DMS153 treated with DMSO at 0.1 percent for 48 hours (cell line): ENCODE results near the gene ADAM10.

Experiments used
- DNase-seq: peaks from one replicate; lab custom pipeline; 2025; ENCODE audit not compliant: unreplicated experiment; lab: John Stamatoyannopoulos, UW

The ADAM10 gene

DNA sequence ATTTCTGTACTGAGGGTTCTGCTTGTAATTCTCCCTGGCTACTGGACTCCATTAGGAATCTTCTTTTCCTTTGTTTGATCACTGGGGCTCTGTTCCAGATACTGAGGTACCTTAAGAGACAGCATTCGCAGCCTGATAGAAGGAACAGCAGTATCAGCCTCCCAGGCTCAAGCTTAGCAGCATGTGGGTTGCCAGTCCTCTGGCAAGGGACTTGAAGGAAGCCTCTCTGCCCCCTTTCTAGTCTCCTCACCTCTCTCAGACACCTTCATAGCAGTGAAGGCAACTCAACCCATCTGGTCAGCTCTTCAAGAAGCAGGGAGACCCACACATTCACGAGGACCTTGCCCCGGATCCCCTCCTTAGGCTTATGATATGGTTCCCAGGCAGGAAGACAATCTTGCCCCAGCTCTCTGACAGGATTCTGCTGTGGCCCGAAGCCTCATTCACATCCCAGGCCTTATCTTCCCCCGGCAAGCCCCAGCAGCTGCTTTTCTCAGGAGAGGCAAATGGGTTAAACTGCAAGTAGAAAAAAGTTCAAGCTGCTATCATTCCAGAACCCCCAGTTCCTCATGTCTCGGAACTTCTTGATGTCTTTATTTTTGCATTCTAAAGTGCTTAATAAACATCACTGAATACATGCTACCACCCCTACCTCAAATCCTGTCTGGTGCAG, 164.6 kb downstream of the ADAM10 start:
- no peak for DNase-seq

DNA sequence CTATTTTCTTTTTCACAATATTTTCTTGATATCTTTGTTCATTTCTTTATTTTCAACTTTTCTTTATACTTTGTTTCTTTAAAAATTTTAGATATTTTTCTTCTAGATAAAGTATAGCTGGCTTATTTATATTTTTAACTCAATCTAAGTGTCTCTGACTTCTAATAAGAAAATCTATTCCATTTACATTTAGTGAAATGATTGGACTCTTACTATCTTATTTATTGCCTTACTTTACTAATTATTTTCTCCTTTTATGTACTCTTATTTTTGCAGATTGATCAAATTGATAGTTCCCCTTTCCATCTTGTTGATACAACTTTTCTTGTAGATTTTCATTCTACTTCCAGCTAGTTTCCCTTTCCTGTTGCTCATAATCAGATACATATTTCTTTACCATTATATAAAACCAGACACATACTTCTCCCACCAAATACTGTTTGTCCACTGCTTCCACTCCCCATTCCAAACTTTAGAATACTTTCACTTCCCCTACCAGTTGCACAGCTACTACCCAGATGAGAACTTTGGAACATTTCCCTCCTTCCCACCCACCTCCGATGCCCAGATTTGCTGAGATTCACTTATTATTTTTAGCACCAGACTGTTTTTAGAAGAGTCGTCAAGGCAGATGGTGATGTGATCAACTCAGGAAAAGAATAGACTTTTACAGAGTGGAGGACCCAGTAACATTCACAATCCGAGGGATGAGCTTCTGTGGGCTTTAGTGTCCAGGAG, 166.2 kb downstream of the ADAM10 start:
- no peak for DNase-seq

- DNase-seq, result no peak
Observed at GRCh38 chr15:58582160-58582559, 167.3 kb downstream of the ADAM10 start.

- DNase-seq, result no peak
Observed at GRCh38 chr15:58576657-58577056, 172.8 kb downstream of the ADAM10 start.

DNA sequence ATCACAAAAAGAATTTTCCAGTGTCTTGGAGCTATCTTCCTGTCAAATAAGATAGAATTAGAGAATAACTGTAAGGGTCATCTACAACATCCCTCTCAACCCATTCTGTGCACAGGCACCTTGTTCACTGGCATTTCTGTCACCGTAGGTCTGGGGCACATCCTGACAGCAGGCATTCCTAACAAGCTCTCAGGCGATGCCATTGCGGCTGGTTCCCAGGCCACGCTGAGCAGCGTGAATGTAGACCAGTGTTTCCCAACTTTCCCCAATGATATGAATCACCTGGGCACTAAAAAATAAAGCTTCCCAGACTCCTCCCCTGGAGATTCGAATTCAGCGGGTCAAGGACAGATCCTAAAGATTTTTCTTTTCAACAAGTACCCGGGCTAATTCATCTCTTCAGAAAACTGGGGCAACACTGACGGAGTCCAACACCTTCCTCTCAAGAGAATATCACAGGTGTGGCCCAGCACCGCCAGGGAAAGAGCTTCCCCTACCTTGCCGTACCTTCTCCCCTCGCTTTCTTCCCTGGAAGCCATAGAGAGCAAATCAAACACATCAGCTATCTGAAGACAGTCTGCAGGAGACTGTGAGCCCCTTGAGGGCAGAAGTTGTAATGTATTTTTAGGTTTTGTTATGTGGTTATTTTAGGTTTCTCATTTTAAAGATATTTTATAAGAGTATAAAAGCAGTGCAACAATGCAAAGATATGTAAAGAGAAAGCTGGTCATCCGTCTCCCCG, 174.3 kb downstream of the ADAM10 start:
- no peak for DNase-seq

DNA sequence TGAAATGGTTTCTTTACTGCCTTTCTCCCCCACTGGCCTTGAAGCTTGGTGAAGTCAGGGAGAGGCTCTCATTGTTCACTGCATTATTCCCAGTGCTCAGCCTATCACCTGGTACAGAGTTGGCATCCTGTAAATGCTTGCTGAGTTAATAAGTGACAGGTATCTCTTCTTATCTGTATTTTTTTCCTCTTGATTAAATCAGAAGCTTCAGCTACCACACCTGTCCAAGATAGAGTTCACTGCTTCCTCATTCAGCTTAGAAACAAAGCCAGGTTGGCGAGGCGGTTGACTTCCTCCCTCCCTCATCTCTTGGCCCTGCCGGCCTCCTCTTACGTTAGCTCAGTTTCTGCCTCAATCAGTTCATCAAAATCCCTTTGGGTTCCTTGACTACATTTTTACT, 174.9 kb downstream of the ADAM10 start:
- no peak for DNase-seq

GRCh38 chr15:58573270-58573669, 176.2 kb downstream of the ADAM10 start:
- no peak for DNase-seq

GRCh38 chr15:58572521-58572920, 177.0 kb downstream of the ADAM10 start:
- DNase-seq, result no peak

GRCh38 chr15:58571491-58571890, 178.0 kb downstream of the ADAM10 start:
- DNase-seq, result no peak

- DNase-seq, result no peak
Observed at GRCh38 chr15:58569455-58569854, 180.1 kb downstream of the ADAM10 start.

GRCh38 chr15:58568157-58568571, 181.3 kb downstream of the ADAM10 start:
- no peak for DNase-seq

GRCh38 chr15:58566029-58566428, 183.5 kb downstream of the ADAM10 start:
- no peak for DNase-seq

- no peak for DNase-seq
Observed at GRCh38 chr15:58565619-58566018, 183.9 kb downstream of the ADAM10 start.

DNA sequence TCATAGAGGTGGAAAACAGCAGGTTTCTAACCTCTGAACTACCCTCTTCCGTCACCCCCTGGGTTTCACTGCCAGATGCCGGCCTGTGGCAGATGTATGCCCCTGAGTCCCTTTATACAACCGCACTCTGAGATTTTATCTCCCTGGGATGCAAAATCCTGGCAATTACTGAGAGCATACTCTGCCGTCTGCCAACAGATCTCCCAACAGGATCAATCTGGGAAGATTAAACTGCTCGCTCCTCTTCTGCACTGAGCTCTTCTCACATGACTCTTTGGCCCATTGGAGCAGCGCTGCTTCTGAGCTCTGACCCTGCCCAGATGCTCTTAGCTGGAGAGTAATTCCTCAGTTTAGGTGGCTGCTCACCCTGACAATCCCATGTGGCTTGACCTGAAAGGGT, 184.5 kb downstream of the ADAM10 start:
- no peak for DNase-seq

DNA sequence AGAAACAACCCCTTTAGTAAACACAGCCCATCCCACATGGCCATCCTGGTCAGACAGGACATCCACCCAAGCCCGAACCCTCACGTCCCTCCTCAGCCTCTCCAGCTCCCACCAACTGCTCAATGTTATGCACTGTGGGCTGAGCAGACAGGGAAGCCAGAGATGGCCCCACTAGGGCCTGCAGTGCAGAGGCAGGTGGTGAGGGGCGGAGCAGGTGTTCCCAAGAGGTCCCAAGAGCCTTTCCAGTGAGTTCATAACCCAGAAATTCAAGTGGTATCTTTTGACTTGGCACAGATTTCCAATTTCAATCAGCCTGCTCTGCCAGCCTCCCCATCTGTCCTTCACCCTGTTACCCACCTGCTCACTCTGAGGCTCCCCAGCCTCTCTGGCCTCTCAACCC, 187.4 kb downstream of the ADAM10 start:
- no peak for DNase-seq

DNA sequence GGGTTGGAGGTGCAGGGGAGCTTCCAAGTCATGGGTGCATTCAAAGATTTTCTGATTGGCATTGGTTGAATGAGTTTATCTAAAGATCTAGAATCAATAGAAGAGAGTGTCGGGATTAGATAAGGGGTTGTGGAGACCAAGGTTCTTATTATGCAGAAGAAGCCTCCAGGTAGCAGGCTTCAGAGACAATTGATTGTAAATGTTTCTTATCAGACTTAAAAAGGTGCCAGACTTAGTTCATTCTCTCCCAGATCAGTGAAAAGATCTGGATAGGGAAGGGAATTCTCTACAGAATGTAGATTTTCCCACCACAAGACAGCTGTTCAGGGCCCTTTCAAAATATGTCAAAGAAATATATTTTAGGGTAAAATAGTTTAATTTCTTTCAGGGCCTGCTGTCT, 188.2 kb downstream of the ADAM10 start:
- no peak for DNase-seq

GRCh38 chr15:58559904-58560588, 189.5 kb downstream of the ADAM10 start:
- no peak for DNase-seq

- no peak for DNase-seq
Observed at GRCh38 chr15:58558777-58559176, 190.7 kb downstream of the ADAM10 start.

DNA sequence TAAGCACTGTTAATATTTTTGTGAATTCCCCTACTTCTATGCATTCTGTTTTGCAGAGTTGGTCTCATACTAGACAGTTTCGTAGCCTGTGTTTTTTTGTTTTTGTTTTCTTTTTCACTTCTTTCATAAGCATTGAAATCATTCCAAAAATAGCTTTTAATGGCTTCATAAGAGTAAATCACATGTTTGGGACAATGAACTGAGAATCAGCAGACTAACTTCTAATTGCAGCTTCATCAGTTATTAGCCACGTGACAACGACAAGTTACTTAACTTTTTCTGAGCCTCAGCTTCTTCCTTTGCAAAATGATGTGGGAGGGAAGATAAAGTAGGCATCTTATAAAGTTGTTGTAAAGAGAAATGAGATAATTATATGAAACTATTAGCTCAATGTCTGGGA, 193.0 kb downstream of the ADAM10 start:
- DNase-seq, result no peak

- no peak for DNase-seq
Observed at GRCh38 chr15:58556028-58556361, 193.5 kb downstream of the ADAM10 start.

- no peak for DNase-seq
Observed at GRCh38 chr15:58555162-58556027, 194.1 kb downstream of the ADAM10 start.
